Body of pancreas (tissue), 4 donors: ENCODE results near the gene KRT34.

ENCODE experiments used
- CTCF ChIP-seq, 7 experiments: fragments of 450-650 bp in 4 of 7; fragments of 200-600 bp in 3 of 7; sonication (generic) in 3 of 7; IDR thresholded peaks; one replicate each; pipeline ENCODE4 v1.5.1; 2016 to 2019; ENCODE audit warnings: antibody characterized with exemption in 7 of 7
- POLR2A ChIP-seq, 3 donors: fragments of 450-650 bp; IDR thresholded peaks; one replicate each; pipeline ENCODE4 v1.6.1; 2016; ENCODE audit warnings: antibody characterized with exemption in 3 of 3, mild to moderate bottlenecking in 2 of 3

GRCh38 chr17:41404024-41404671 is 22.0 kb upstream of the KRT34 start:
- no peak for TF ChIP-seq CTCF (IDR thresholded peaks at IDR 0.05)
- TF ChIP-seq POLR2A (IDR thresholded peaks at IDR 0.05) = no peak
